Nephron progenitor cell (in vitro differentiated cells): Measurements from ENCODE around the gene SH3D19.

Experiments used
- DNase-seq: peaks from one replicate; pipeline ENCODE4 v3.0.0; 2021
- H3K27ac Mint-ChIP-seq: 2 replicates; pipeline ENCODE4 v1.8.0; 2021; ENCODE audit warnings: mild to moderate bottlenecking, moderate library complexity, mixed read lengths
- H3K27me3 Mint-ChIP-seq: 2 replicates; pipeline ENCODE4 v1.8.0; 2021; ENCODE audit warnings: mild to moderate bottlenecking, low read depth, mixed read lengths; ENCODE audit not compliant: poor library complexity
- H3K36me3 Mint-ChIP-seq: 2 replicates; pipeline ENCODE4 v1.8.0; 2021; ENCODE audit warnings: low read depth, mixed read lengths
- H3K4me1 Mint-ChIP-seq: 2 replicates; pipeline ENCODE4 v1.8.0; 2021; ENCODE audit warnings: mixed read lengths
- H3K4me3 Mint-ChIP-seq: 2 replicates; pipeline ENCODE4 v1.8.0; 2021; ENCODE audit warnings: mild to moderate bottlenecking, moderate library complexity, mixed read lengths
- H3K9me3 Mint-ChIP-seq: 2 replicates; pipeline ENCODE4 v1.8.0; 2021; ENCODE audit warnings: mild to moderate bottlenecking, moderate library complexity, mixed read lengths
- CTCF ChIP-seq: fragments of 200-600 bp; sonication (generic); IDR thresholded peaks from 2 replicates; pipeline ENCODE4 v1.5.0; 2021; ENCODE audit warnings: antibody characterized with exemption

SH3D19 gene

DNA sequence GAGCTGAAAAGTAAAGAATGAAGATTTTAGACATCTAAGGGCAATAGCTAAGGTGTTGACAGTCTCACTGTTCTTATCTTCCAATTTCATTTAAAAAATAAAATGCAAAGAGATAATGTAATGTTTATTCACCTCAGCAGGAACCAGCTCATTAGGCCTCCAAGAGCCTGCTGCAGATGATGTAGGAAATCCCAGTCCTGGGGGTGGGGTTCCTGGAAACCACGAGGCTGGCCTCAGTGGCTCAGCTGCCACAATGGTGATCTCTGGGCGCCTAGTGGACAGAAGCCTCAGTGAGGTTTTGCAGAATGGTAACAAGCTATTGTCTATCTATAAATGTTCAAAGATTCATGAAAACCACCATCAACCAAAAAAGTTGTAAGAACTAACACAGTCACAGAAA is 148.7 kb downstream of the SH3D19 start:
- no peaks in the 10 kb centered on the region for H3K9me3 Mint-ChIP-seq
- DNase-seq = no peak
- H3K36me3 Mint-ChIP-seq = peaks cover 42% of the 10 kb centered on the region
- H3K27ac Mint-ChIP-seq = no peak overlapping the region
- no peak overlapping the region for H3K4me3 Mint-ChIP-seq
- no peak for TF ChIP-seq CTCF
- peaks cover 12% of the 10 kb centered on the region for H3K4me1 Mint-ChIP-seq
- no peaks in the 10 kb centered on the region for H3K27me3 Mint-ChIP-seq

GRCh38 chr4:151175754-151176631 is 149.4 kb downstream of the SH3D19 start:
- no peak for DNase-seq
- H3K4me1 Mint-ChIP-seq = peaks cover 19% of the 10 kb centered on the region
- H3K27me3 Mint-ChIP-seq = no peaks in the 10 kb centered on the region
- no peaks in the 10 kb centered on the region for H3K9me3 Mint-ChIP-seq
- H3K27ac Mint-ChIP-seq = no peak overlapping the region
- no peak overlapping the region for H3K4me3 Mint-ChIP-seq
- no peak for TF ChIP-seq CTCF
- H3K36me3 Mint-ChIP-seq = peaks cover 42% of the 10 kb centered on the region

DNA sequence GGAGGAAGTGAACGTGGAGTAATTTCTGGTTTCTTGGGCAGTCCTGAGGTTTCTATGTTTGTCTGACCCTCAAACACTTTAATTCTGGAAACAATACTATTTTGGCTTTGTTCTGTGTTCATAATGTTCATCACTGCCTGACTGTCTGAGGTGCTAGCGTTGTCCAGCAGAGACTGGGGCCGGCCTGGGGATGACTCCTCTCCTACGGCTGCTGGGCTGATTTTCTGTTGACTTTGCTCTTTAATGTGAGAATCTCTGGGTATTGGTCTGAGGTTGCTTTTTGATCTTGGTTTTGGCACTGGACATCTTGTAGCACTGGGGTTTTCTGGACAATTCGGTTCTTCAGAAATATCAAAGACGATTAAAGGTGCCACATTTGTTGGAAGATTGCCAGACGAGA is 150.2 kb downstream of the SH3D19 start:
- H3K27ac Mint-ChIP-seq = no peak overlapping the region
- H3K4me3 Mint-ChIP-seq = no peak overlapping the region
- no peaks in the 10 kb centered on the region for H3K9me3 Mint-ChIP-seq
- TF ChIP-seq CTCF = no peak
- no peak for DNase-seq
- peaks cover 22% of the 10 kb centered on the region for H3K4me1 Mint-ChIP-seq
- no peaks in the 10 kb centered on the region for H3K27me3 Mint-ChIP-seq
- H3K36me3 Mint-ChIP-seq = peaks cover 42% of the 10 kb centered on the region

GRCh38 chr4:151174784-151175183 is 150.6 kb downstream of the SH3D19 start:
- Mint-ChIP-seq H3K36me3 (peaks cover 44% of the 10 kb centered on the region), H3K4me1 (peaks cover 25% of the 10 kb centered on the region), H3K27ac (no peak overlapping the region), H3K4me3 (no peak overlapping the region), H3K27me3 (no peaks in the 10 kb centered on the region), H3K9me3 (no peaks in the 10 kb centered on the region)
- no peak for TF ChIP-seq CTCF
- DNase-seq = no peak

- TF ChIP-seq CTCF = no peak
- Mint-ChIP-seq H3K27me3 (no peaks in the 10 kb centered on the region), H3K27ac (no peak overlapping the region), H3K36me3 (peaks cover 52% of the 10 kb centered on the region), H3K4me1 (peaks cover 34% of the 10 kb centered on the region), H3K4me3 (no peak overlapping the region), H3K9me3 (no peaks in the 10 kb centered on the region)
- no peak for DNase-seq
Measured at GRCh38 chr4:151173871-151174270, 151.5 kb downstream of the SH3D19 start.

GRCh38 chr4:151169900-151170299 is 155.5 kb downstream of the SH3D19 start:
- Mint-ChIP-seq H3K27me3 (peaks cover 3% of the 10 kb centered on the region), H3K36me3 (peaks cover 65% of the 10 kb centered on the region), H3K4me1 (peaks cover 37% of the 10 kb centered on the region), H3K4me3 (no peak overlapping the region), H3K27ac (no peak overlapping the region), H3K9me3 (peaks cover 7% of the 10 kb centered on the region)
- no peak for DNase-seq
- TF ChIP-seq CTCF = no peak
